GM23338 (cell line): ENCODE data around the gene PCDHGB7. TPM values are rescaled to one million over a fixed set of nuclear protein-coding genes. Genes with fewer than 3 reads are reported as not detected.
"Not testable (repeated sequence)": the region's sequence is repeated elsewhere in the genome, so short reads cannot be mapped to it uniquely, and the experiment has no call there.

Experiments
- ATAC-seq: fragments of 200-7000 bp; cut with Tn5 transposase; 3 replicates; pipeline ENCODE4 v1.9.1; 2020
- DNase-seq: peaks from one replicate; pipeline ENCODE4 v3.0.0-alpha.2; 2015; ENCODE audit warnings: low spot score
- H2AFZ ChIP-seq: fragments of 200-600 bp; sonication (generic); 2 replicates; pipeline ENCODE4 v1.8.0; 2016; ENCODE audit warnings: antibody characterized with exemption, mild to moderate bottlenecking, moderate library complexity
- H3F3A ChIP-seq: fragments of 200-600 bp; sonication (generic); replicated peaks from 2 replicates; pipeline ENCODE4 v1.8.0; 2017; ENCODE audit warnings: antibody characterized with exemption, mixed run types, low read depth
- H3K27ac ChIP-seq: fragments of 200-600 bp; sonication (generic); 2 replicates; pipeline ENCODE4 v1.6.1; 2016; ENCODE audit warnings: low read depth
- H3K27me3 ChIP-seq: fragments of 200-600 bp; sonication (generic); 2 replicates; pipeline ENCODE4 v1.8.0; 2016; ENCODE audit warnings: mild to moderate bottlenecking, mixed run types, moderate library complexity; ENCODE audit not compliant: insufficient read depth
- H3K36me3 ChIP-seq: fragments of 200-600 bp; sonication (generic); 2 replicates; pipeline ENCODE4 v1.8.0; 2016; ENCODE audit warnings: mild to moderate bottlenecking; ENCODE audit not compliant: insufficient read depth
- H3K4me1 ChIP-seq: fragments of 200-600 bp; sonication (generic); 2 replicates; pipeline ENCODE4 v1.8.0; 2016; ENCODE audit warnings: mild to moderate bottlenecking, moderate library complexity; ENCODE audit not compliant: insufficient read depth
- H3K4me2 ChIP-seq: fragments of 200-600 bp; sonication (generic); 2 replicates; pipeline ENCODE4 v1.7.1; 2017; ENCODE audit warnings: mixed run types
- H3K4me3 ChIP-seq: fragments of 200-600 bp; sonication (generic); 2 replicates; pipeline ENCODE4 v1.6.1; 2016; ENCODE audit warnings: mixed run types
- H3K79me2 ChIP-seq: fragments of 200-600 bp; sonication (generic); replicated peaks from 2 replicates; pipeline ENCODE4 v1.8.0; 2017; ENCODE audit warnings: mild to moderate bottlenecking; ENCODE audit not compliant: insufficient read depth
- H3K9me2 ChIP-seq: fragments of 200-600 bp; sonication (generic); 2 replicates; pipeline ENCODE4 v1.8.0; 2017; ENCODE audit not compliant: insufficient read depth
- H4K20me1 ChIP-seq: fragments of 200-600 bp; sonication (generic); replicated peaks from 2 replicates; pipeline ENCODE4 v1.8.0; 2017; ENCODE audit warnings: mild to moderate bottlenecking; ENCODE audit not compliant: insufficient read depth
- H3K27ac Mint-ChIP-seq: 2 replicates; pipeline ENCODE4 v1.8.0; 2020; ENCODE audit warnings: inconsistent platforms, mild to moderate bottlenecking, moderate library complexity, mixed read lengths
- H3K27me3 Mint-ChIP-seq: 3 replicates; pipeline ENCODE4 v1.8.0; 2022; ENCODE audit warnings: low read depth, mild to moderate bottlenecking, moderate library complexity, mixed read lengths, inconsistent platforms; ENCODE audit not compliant: insufficient read depth, poor library complexity
- H3K36me3 Mint-ChIP-seq: 3 replicates; pipeline ENCODE4 v1.8.0; 2021; ENCODE audit warnings: low read depth, mild to moderate bottlenecking, inconsistent platforms, moderate library complexity, mixed read lengths
- H3K4me1 Mint-ChIP-seq: 3 replicates; pipeline ENCODE4 v1.8.0; 2020; ENCODE audit warnings: mild to moderate bottlenecking, inconsistent platforms, mixed read lengths
- H3K4me3 Mint-ChIP-seq: 3 replicates; pipeline ENCODE4 v1.8.0; 2021; ENCODE audit warnings: moderate library complexity, mild to moderate bottlenecking, inconsistent platforms, mixed read lengths
- H3K9me3 Mint-ChIP-seq: 3 replicates; pipeline ENCODE4 v1.8.0; 2020; ENCODE audit warnings: moderate library complexity, mild to moderate bottlenecking, inconsistent platforms, mixed read lengths
- CTCF ChIP-seq, 2 experiments: fragments of 200-600 bp in 1 of 2; sonication (generic) in 1 of 2; conservative IDR thresholded peaks; 2 replicates each; pipeline versions ENCODE4 v1.5.1 to v1.6.1; 2016 to 2017; ENCODE audit warnings: antibody characterized with exemption in 2 of 2, low read depth in 2 of 2, mild to moderate bottlenecking in 2 of 2, moderate library complexity in 1 of 2
- REST ChIP-seq: IDR thresholded peaks from one replicate; pipeline ENCODE4 v1.6.1; 2018; ENCODE audit warnings: antibody characterized with exemption; ENCODE audit not compliant: unreplicated experiment
- STAT1 ChIP-seq: IDR thresholded peaks from one replicate; pipeline ENCODE4 v1.6.1; 2016; ENCODE audit warnings: antibody characterized with exemption; ENCODE audit not compliant: unreplicated experiment
- polyA plus RNA-seq: library from polyadenylated mRNA; unstranded; fragments of >200 nt; fragmentation: Nextera tagmentation; extraction: Ambion mirVana; gene quantifications from 2 replicates; pipeline ENCODE4 v1.2.1, GENCODE V29; 2016
- total RNA-seq: library from RNA; depleted of rRNA; stranded (reverse); fragments of >200 nt; shearing (Covaris generic); gene quantifications from 2 replicates; pipeline ENCODE4 v1.2.3, GENCODE V29; 2014

Gene PCDHGB7
- total and polyA plus RNA-seq, 2 experiments from 2014 or later: 1.4 to 11.7 TPM

- no peak for TF ChIP-seq STAT1
- TF ChIP-seq REST: no peak
Observed at GRCh38 chr5:141374627-141375026, 42.9 kb upstream of the PCDHGB7 start (continued).

- H3K9me3 Mint-ChIP-seq: peaks cover 64% of the 10 kb centered on the region
Observed at GRCh38 chr5:141375444-141376155, 41.9 kb upstream of the PCDHGB7 start.

More at GRCh38 chr5:141375444-141376155, 41.9 kb upstream of the PCDHGB7 start:
- H4K20me1 ChIP-seq, H3K4me1 ChIP-seq, H3K4me3 Mint-ChIP-seq, ATAC-seq, H2AFZ ChIP-seq, H3K27ac ChIP-seq, H3K4me1 Mint-ChIP-seq, H3K4me3 ChIP-seq, H3F3A ChIP-seq, H3K9me2 ChIP-seq, H3K27me3 Mint-ChIP-seq, H3K36me3 ChIP-seq, H3K4me2 ChIP-seq, H3K79me2 ChIP-seq, H3K27me3 ChIP-seq, H3K27ac Mint-ChIP-seq: not testable (repeated sequence)
- H3K36me3 Mint-ChIP-seq: peaks cover 60% of the 10 kb centered on the region
- peak; percentile 34 for DNase-seq
- peak; percentile 50 to 51 for TF ChIP-seq CTCF (conservative IDR thresholded peaks at IDR 0.05; ENCODE audit: low read depth in 2 of 2)
